Endothelial cell (in vitro differentiated cells): ENCODE results near the gene BTBD1. TPM values are rescaled to one million over a fixed set of nuclear protein-coding genes. Genes with fewer than 3 reads are reported as not detected.

Experiments used
- DNase-seq: peaks from one replicate; pipeline ENCODE4 v3.0.0; 2021; ENCODE audit warnings: low spot score
- H3K27ac Mint-ChIP-seq: one replicate; pipeline ENCODE4 v1.8.0; 2021; ENCODE audit warnings: mixed read lengths, inconsistent platforms; ENCODE audit not compliant: unreplicated experiment
- H3K27me3 Mint-ChIP-seq: one replicate; pipeline ENCODE4 v1.8.0; 2021; ENCODE audit warnings: mild to moderate bottlenecking, moderate library complexity, mixed read lengths, inconsistent platforms; ENCODE audit not compliant: unreplicated experiment
- H3K36me3 Mint-ChIP-seq: one replicate; pipeline ENCODE4 v1.8.0; 2021; ENCODE audit warnings: mild to moderate bottlenecking, low read depth, mixed read lengths, inconsistent platforms; ENCODE audit not compliant: unreplicated experiment
- H3K4me1 Mint-ChIP-seq: one replicate; pipeline ENCODE4 v1.8.0; 2021; ENCODE audit warnings: mild to moderate bottlenecking, mixed read lengths, inconsistent platforms; ENCODE audit not compliant: unreplicated experiment
- H3K4me3 Mint-ChIP-seq: one replicate; pipeline ENCODE4 v1.8.0; 2021; ENCODE audit warnings: mild to moderate bottlenecking, mixed read lengths, inconsistent platforms; ENCODE audit not compliant: unreplicated experiment
- H3K9me3 Mint-ChIP-seq: one replicate; pipeline ENCODE4 v1.8.0; 2021; ENCODE audit warnings: mixed read lengths, inconsistent platforms; ENCODE audit not compliant: unreplicated experiment
- total RNA-seq: library from RNA; stranded (reverse); fragmentation: NEBNext Ultra II Directional; extraction: Animal tissue kit (Norgen Biotek cat#: 25700); gene quantifications from one replicate; pipeline ENCODE4 v1.2.1, GENCODE V29; 2021; ENCODE audit not compliant: unreplicated experiment
- TF ChIP-seq, protein P1 (sequence below): fragments of 200-600 bp; sonication (generic); IDR thresholded peaks from one replicate; pipeline ENCODE4 v1.5.0; 2021; ENCODE audit warnings: antibody characterized with exemption; ENCODE audit not compliant: unreplicated experiment

Gene BTBD1
- total RNA-seq, 1 donor from 2014 or later = 47.2 TPM

GRCh38 chr15:82978438-82978837 is 88.6 kb downstream of the BTBD1 start:
- TF ChIP-seq, protein P1, sequence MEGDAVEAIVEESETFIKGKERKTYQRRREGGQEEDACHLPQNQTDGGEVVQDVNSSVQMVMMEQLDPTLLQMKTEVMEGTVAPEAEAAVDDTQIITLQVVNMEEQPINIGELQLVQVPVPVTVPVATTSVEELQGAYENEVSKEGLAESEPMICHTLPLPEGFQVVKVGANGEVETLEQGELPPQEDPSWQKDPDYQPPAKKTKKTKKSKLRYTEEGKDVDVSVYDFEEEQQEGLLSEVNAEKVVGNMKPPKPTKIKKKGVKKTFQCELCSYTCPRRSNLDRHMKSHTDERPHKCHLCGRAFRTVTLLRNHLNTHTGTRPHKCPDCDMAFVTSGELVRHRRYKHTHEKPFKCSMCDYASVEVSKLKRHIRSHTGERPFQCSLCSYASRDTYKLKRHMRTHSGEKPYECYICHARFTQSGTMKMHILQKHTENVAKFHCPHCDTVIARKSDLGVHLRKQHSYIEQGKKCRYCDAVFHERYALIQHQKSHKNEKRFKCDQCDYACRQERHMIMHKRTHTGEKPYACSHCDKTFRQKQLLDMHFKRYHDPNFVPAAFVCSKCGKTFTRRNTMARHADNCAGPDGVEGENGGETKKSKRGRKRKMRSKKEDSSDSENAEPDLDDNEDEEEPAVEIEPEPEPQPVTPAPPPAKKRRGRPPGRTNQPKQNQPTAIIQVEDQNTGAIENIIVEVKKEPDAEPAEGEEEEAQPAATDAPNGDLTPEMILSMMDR = no peak
- Mint-ChIP-seq H3K27ac (no peak overlapping the region), H3K27me3 (no peaks in the 10 kb centered on the region), H3K9me3 (no peaks in the 10 kb centered on the region), H3K4me1 (no peaks in the 10 kb centered on the region), H3K36me3 (no peaks in the 10 kb centered on the region), H3K4me3 (no peak overlapping the region)
- DNase-seq = no peak

GRCh38 chr15:82977076-82977475 is 90.0 kb downstream of the BTBD1 start:
- no peak overlapping the region for H3K27ac Mint-ChIP-seq
- TF ChIP-seq, protein P1 = no peak
- DNase-seq = no peak
- no peaks in the 10 kb centered on the region for H3K36me3 Mint-ChIP-seq
- H3K9me3 Mint-ChIP-seq = no peaks in the 10 kb centered on the region
- no peak overlapping the region for H3K4me3 Mint-ChIP-seq
- no peaks in the 10 kb centered on the region for H3K27me3 Mint-ChIP-seq
- H3K4me1 Mint-ChIP-seq = no peaks in the 10 kb centered on the region

GRCh38 chr15:82972990-82973389 is 94.1 kb downstream of the BTBD1 start:
- H3K27me3 Mint-ChIP-seq = peaks cover 2% of the 10 kb centered on the region
- no peaks in the 10 kb centered on the region for H3K9me3 Mint-ChIP-seq

DNA sequence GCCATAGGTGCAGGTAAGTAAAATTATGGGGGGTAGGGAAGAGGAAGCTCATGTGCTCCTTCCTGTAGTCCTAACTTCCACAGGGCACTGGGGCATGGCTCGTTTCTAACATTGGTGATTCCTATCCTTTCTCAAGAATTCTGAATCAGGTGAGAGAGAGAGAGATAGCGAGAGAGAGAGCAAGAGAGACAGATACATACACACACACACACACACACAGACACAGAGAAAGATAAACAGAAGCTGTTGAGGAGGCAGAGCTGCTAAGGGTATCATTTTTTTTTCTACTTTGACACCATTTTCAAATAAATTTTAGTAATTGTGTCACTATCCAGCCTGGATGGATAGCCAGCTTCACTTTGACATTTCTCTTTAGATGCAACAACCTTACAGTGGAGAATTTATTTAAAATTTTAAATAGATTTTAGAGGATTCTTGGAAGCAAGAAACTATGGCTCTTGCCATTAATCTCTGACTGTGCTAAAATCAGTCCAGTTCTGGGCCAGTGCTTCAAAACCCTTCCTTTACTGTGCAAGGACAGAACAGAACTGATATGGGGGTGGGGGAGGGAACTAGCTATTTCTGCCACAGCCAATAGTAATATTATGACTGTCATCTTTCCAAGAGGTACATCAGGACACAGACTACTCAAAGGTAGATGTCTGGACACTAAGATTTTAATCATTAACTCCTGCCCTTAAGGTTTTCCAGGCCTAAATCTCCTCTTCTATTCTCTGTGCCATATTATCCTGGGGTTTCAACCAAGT is 95.7 kb downstream of the BTBD1 start:
- TF ChIP-seq, protein P1 = no peak
- peaks cover 4% of the 10 kb centered on the region for H3K4me1 Mint-ChIP-seq
- no peaks in the 10 kb centered on the region for H3K36me3 Mint-ChIP-seq
- no peak overlapping the region for H3K4me3 Mint-ChIP-seq
- no peak for DNase-seq
- peaks cover 2% of the 10 kb centered on the region for H3K27me3 Mint-ChIP-seq
- H3K9me3 Mint-ChIP-seq = no peaks in the 10 kb centered on the region
- H3K27ac Mint-ChIP-seq = no peak overlapping the region

More at GRCh38 chr15:82972990-82973389, 94.1 kb downstream of the BTBD1 start:
- Mint-ChIP-seq H3K36me3 (no peaks in the 10 kb centered on the region), H3K4me3 (no peak overlapping the region), H3K4me1 (peaks cover 4% of the 10 kb centered on the region), H3K27ac (no peak overlapping the region)
- no peak for DNase-seq
- TF ChIP-seq, protein P1 = no peak

- no peak overlapping the region for H3K4me3 Mint-ChIP-seq
Measured at GRCh38 chr15:82970696-82971095, 96.4 kb downstream of the BTBD1 start.

More at GRCh38 chr15:82970696-82971095, 96.4 kb downstream of the BTBD1 start:
- TF ChIP-seq, protein P1 = no peak
- no peaks in the 10 kb centered on the region for H3K36me3 Mint-ChIP-seq
- H3K27me3 Mint-ChIP-seq = peaks cover 2% of the 10 kb centered on the region
- H3K27ac Mint-ChIP-seq = no peak overlapping the region
- no peak for DNase-seq
- H3K4me1 Mint-ChIP-seq = peaks cover 4% of the 10 kb centered on the region
- no peaks in the 10 kb centered on the region for H3K9me3 Mint-ChIP-seq
